Stimulated activated naive B cell treated with anti-CD40 and anti-IgM and Interleukin-4, amounts not matched to agents 10 μg/mL and 1 μg/mL and 100 μg/mL, for 72 hours (primary cell): ENCODE measurements around the gene DNAJB11.
"Not testable (repeated sequence)": the region's sequence is repeated elsewhere in the genome, so short reads cannot be mapped to it uniquely, and the experiment has no call there.

ENCODE experiments used
- ATAC-seq, 2 donors: fragments of 150-1000 bp; cut with Tn5 transposase; replicated peaks; 2 replicates each; pipeline ENCODE4 v1.10.0; 2021; ENCODE audit warnings: moderate library complexity in 1 of 2
- DNase-seq: peaks from one replicate; pipeline ENCODE4 v3.0.0; 2021
- H3K27ac Mint-ChIP-seq: one replicate; pipeline ENCODE4 v1.8.0; 2022; ENCODE audit warnings: mild to moderate bottlenecking, mixed read lengths
- H3K27me3 Mint-ChIP-seq, 2 donors: one replicate each; pipeline ENCODE4 v1.8.0; 2022; ENCODE audit warnings: mixed read lengths in 2 of 2
- H3K36me3 Mint-ChIP-seq, 2 donors: one replicate each; pipeline ENCODE4 v1.8.0; 2022; ENCODE audit warnings: mixed read lengths in 2 of 2, mild to moderate bottlenecking in 1 of 2
- H3K4me1 Mint-ChIP-seq, 2 donors: one replicate each; pipeline ENCODE4 v1.8.0; 2022; ENCODE audit warnings: mixed read lengths in 2 of 2, mild to moderate bottlenecking in 1 of 2
- H3K4me3 Mint-ChIP-seq, 2 donors: one replicate each; pipeline ENCODE4 v1.8.0; 2022; ENCODE audit warnings: mild to moderate bottlenecking in 2 of 2, mixed read lengths in 2 of 2, moderate library complexity in 1 of 2
- H3K9me3 Mint-ChIP-seq, 2 donors: one replicate each; pipeline ENCODE4 v1.8.0; 2022; ENCODE audit warnings: mixed read lengths in 2 of 2, mild to moderate bottlenecking in 1 of 2

The DNAJB11 gene

GRCh38 chr3:186624598-186624997 lies 54.1 kb downstream of the DNAJB11 start:
- DNase-seq (no peak), ATAC-seq (no peak)
- H3K36me3 Mint-ChIP-seq = no peaks in the 10 kb centered on the region
- H3K4me3 Mint-ChIP-seq = no peak overlapping the region
- no peaks in the 10 kb centered on the region for H3K4me1 Mint-ChIP-seq
- no peak overlapping the region for H3K27ac Mint-ChIP-seq
- peaks cover 16% of the 10 kb centered on the region in 2 donors for H3K27me3 Mint-ChIP-seq
- no peaks in the 10 kb centered on the region for H3K9me3 Mint-ChIP-seq

- H3K4me1 Mint-ChIP-seq = no peaks in the 10 kb centered on the region
- DNase-seq = no peak
- H3K27me3 Mint-ChIP-seq = peaks cover 16 to 17% of the 10 kb centered on the region in 2 donors
- no peak overlapping the region for H3K4me3 Mint-ChIP-seq
- no peaks in the 10 kb centered on the region for H3K9me3 Mint-ChIP-seq
- ATAC-seq = no peak
- H3K27ac Mint-ChIP-seq = no peak overlapping the region
- no peaks in the 10 kb centered on the region for H3K36me3 Mint-ChIP-seq
Measured at GRCh38 chr3:186625600-186626042, 55.1 kb downstream of the DNAJB11 start.

- peaks cover 15 to 17% of the 10 kb centered on the region in 2 donors for H3K27me3 Mint-ChIP-seq
- no peak overlapping the region for H3K4me3 Mint-ChIP-seq
Measured at GRCh38 chr3:186626254-186626847, 55.8 kb downstream of the DNAJB11 start.

GRCh38 chr3:186627852-186628414 lies 57.4 kb downstream of the DNAJB11 start:
- no peak for ATAC-seq
- Mint-ChIP-seq H3K9me3 (no peaks in the 10 kb centered on the region), H3K36me3 (no peaks in the 10 kb centered on the region), H3K4me3 (no peak overlapping the region), H3K27me3 (peaks cover 9 to 13% of the 10 kb centered on the region in 2 donors), H3K27ac (no peak overlapping the region), H3K4me1 (no peaks in the 10 kb centered on the region)
- no peak for DNase-seq

More at GRCh38 chr3:186626254-186626847, 55.8 kb downstream of the DNAJB11 start:
- no peaks in the 10 kb centered on the region for H3K9me3 Mint-ChIP-seq
- H3K4me1 Mint-ChIP-seq = no peaks in the 10 kb centered on the region
- no peak for ATAC-seq
- H3K36me3 Mint-ChIP-seq = no peaks in the 10 kb centered on the region
- no peak overlapping the region for H3K27ac Mint-ChIP-seq
- no peak for DNase-seq

- Mint-ChIP-seq H3K36me3 (no peaks in the 10 kb centered on the region), H3K4me3 (no peak overlapping the region), H3K4me1 (no peaks in the 10 kb centered on the region), H3K27ac (no peak overlapping the region), H3K9me3 (no peaks in the 10 kb centered on the region), H3K27me3 (peaks cover 9 to 13% of the 10 kb centered on the region in 2 donors)
- DNase-seq = no peak
- no peak for ATAC-seq
Measured at GRCh38 chr3:186628756-186629155, 58.2 kb downstream of the DNAJB11 start.

GRCh38 chr3:186630950-186631641 lies 60.6 kb downstream of the DNAJB11 start:
- H3K4me1 Mint-ChIP-seq = no peaks in the 10 kb centered on the region
- H3K27me3 Mint-ChIP-seq = peaks cover 9 to 13% of the 10 kb centered on the region in 2 donors
- no peaks in the 10 kb centered on the region for H3K36me3 Mint-ChIP-seq
- no peak for DNase-seq
- no peak overlapping the region for H3K27ac Mint-ChIP-seq
- H3K4me3 Mint-ChIP-seq = no peak overlapping the region
- no peaks in the 10 kb centered on the region for H3K9me3 Mint-ChIP-seq
- no peak for ATAC-seq

- ATAC-seq (no peak), DNase-seq (no peak)
- Mint-ChIP-seq H3K36me3 (no peaks in the 10 kb centered on the region), H3K27me3 (peaks cover 15 to 23% of the 10 kb centered on the region in 2 donors), H3K4me1 (no peaks in the 10 kb centered on the region), H3K9me3 (no peaks in the 10 kb centered on the region), H3K4me3 (no peak overlapping the region), H3K27ac (no peak overlapping the region)
Measured at GRCh38 chr3:186633481-186633880, 63.0 kb downstream of the DNAJB11 start.

- peaks cover 18 to 23% of the 10 kb centered on the region in 2 donors for H3K27me3 Mint-ChIP-seq
- not testable (repeated sequence) for DNase-seq, H3K9me3 Mint-ChIP-seq, H3K4me3 Mint-ChIP-seq, H3K27ac Mint-ChIP-seq, H3K4me1 Mint-ChIP-seq, H3K36me3 Mint-ChIP-seq, ATAC-seq
Measured at GRCh38 chr3:186634207-186634606, 63.7 kb downstream of the DNAJB11 start.
